Measurements from ENCODE around the gene PPP1R14B. TPM values are rescaled to one million over a fixed set of nuclear protein-coding genes. Genes with fewer than 3 reads are reported as not detected.

PPP1R14B gene
- total RNA-seq, 1 donor from 2014 or later: 187 TPM

DNA sequence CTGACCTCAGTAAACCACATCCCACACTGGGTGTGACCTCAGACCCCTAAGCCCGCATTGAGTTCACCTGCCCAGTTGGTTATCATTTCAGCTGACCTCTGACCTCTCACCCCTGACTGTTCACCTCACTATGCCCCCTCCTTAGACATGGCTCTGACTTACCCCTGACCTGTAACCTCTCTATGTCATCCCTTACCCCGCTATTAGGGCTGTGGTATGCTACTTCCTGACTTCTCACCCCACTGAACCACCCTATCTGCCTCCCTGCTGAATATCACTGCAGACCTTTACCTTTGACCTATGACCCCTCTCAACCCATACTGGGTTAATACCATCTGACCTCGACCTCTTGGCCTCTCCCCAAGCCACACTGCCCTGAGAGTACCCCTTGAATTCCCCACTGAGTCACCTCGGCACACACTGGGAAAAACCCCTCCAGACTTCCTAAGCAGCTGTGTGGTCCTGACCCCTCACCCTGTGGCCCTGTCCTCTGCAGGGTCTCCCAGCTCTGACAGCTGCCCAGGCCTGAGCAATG is 12.9 kb upstream of the PPP1R14B start:
- Mint-ChIP-seq H3K36me3 (peaks cover 11% of the 10 kb centered on the region), H3K9me3 (no peaks in the 10 kb centered on the region), H3K27me3 (no peaks in the 10 kb centered on the region), H3K4me3 (no peak overlapping the region), H3K4me1 (ENCODE audit: unreplicated experiment) (no peaks in the 10 kb centered on the region), H3K27ac (no peak overlapping the region)
- TF ChIP-seq CTCF (conservative IDR thresholded peaks at IDR 0.05): no peak
- no peak for DNase-seq (ENCODE audit: extremely low spot score, unreplicated experiment)

DNA sequence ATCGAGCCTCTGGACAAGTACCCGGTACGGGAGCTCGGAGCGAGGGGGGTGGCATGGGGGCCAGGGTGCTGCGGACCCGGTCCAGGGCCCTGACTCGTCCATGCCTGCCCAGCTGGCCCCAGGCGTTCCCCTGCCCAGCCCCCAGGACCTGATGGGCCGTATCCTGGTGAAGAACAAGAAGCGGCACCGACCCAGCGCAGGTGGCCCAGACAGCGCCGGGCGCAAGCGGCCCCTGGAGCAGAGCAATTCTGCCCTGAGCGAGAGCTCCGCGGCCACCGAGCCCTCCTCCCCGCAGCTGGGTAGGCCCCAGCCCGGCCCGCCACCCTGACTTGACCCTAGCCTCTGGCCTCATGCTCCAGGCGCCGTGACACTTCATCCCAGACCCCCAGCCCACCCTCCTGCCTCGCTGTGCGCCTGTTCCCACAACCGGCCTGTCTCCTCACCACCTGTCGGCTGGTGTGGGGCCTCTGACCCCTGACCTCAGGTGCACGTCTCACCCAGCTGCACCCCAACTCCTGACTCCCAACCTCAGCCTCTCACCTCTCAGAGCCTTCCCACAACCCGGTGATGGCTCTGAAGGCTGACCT is 12.3 kb upstream of the PPP1R14B start:
- H3K4me1 Mint-ChIP-seq (ENCODE audit: unreplicated experiment): peaks cover under 1% of the 10 kb centered on the region
- H3K27me3 Mint-ChIP-seq: no peaks in the 10 kb centered on the region
- no peak for TF ChIP-seq CTCF (conservative IDR thresholded peaks at IDR 0.05)
- peaks cover 11% of the 10 kb centered on the region for H3K36me3 Mint-ChIP-seq
- no peak overlapping the region for H3K27ac Mint-ChIP-seq
- H3K9me3 Mint-ChIP-seq: no peaks in the 10 kb centered on the region
- H3K4me3 Mint-ChIP-seq: no peak overlapping the region
- DNase-seq (ENCODE audit: extremely low spot score, unreplicated experiment): no peak

DNA sequence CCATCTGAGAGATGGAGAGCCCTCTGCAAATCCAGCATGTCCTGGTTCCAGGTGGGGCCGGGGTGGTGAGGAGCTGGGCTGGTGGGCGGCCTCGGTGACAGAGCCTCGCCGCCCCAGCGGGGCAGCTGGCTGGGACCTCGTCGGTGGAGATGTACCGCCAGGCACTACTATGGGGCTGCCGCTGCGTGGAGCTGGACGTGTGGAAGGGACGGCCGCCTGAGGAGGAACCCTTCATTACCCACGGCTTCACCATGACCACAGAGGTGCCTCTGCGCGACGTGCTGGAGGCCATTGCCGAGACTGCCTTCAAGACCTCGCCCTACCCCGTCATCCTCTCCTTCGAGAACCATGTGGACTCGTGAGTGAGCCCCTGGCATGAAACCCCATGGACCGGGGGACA is 11.6 kb upstream of the PPP1R14B start:
- Mint-ChIP-seq H3K27ac (no peak overlapping the region), H3K36me3 (peaks cover 11% of the 10 kb centered on the region), H3K4me3 (no peak overlapping the region), H3K4me1 (ENCODE audit: unreplicated experiment) (peaks cover 8% of the 10 kb centered on the region), H3K27me3 (no peaks in the 10 kb centered on the region), H3K9me3 (no peaks in the 10 kb centered on the region)
- DNase-seq (ENCODE audit: extremely low spot score, unreplicated experiment): no peak
- TF ChIP-seq CTCF (conservative IDR thresholded peaks at IDR 0.05): no peak

DNA sequence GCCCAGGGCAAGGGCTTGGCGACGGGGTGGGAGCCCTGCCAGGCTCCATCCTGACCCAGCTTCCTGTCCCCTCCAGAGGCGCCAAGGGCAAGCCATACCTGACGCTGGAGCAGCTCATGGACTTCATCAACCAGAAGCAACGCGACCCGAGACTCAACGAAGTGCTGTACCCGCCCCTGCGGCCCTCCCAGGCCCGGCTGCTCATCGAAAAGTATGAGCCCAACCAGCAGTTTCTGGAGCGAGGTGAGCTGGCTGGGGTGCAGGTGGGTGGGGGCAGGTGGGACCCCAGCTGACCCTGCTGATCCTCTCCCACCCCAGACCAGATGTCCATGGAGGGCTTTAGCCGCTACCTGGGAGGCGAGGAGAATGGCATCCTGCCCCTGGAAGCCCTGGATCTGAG is 9.6 kb upstream of the PPP1R14B start:
- no peak overlapping the region for H3K4me3 Mint-ChIP-seq
- DNase-seq (ENCODE audit: extremely low spot score, unreplicated experiment): no peak
- H3K27ac Mint-ChIP-seq: no peak overlapping the region
- no peak for TF ChIP-seq CTCF (conservative IDR thresholded peaks at IDR 0.05)
- H3K36me3 Mint-ChIP-seq: peaks cover 11% of the 10 kb centered on the region
- peaks cover 8% of the 10 kb centered on the region for H3K4me1 Mint-ChIP-seq (ENCODE audit: unreplicated experiment)
- no peaks in the 10 kb centered on the region for H3K9me3 Mint-ChIP-seq
- no peaks in the 10 kb centered on the region for H3K27me3 Mint-ChIP-seq

GRCh38 chr11:64255135-64256128 is 8.7 kb upstream of the PPP1R14B start:
- H3K4me3 Mint-ChIP-seq: no peak overlapping the region
- no peak overlapping the region for H3K27ac Mint-ChIP-seq
- no peak for TF ChIP-seq CTCF (conservative IDR thresholded peaks at IDR 0.05)
- peaks cover 8% of the 10 kb centered on the region for H3K4me1 Mint-ChIP-seq (ENCODE audit: unreplicated experiment)
- no peaks in the 10 kb centered on the region for H3K9me3 Mint-ChIP-seq
- H3K27me3 Mint-ChIP-seq: no peaks in the 10 kb centered on the region
- no peak for DNase-seq (ENCODE audit: extremely low spot score, unreplicated experiment)
- H3K36me3 Mint-ChIP-seq: peaks cover 11% of the 10 kb centered on the region
